ENCODE measurements around the gene DYNC1LI1.
A peak's percentile ranks its signal among the peaks of the same experiment; 100 is the strongest.

DYNC1LI1 gene

DNA sequence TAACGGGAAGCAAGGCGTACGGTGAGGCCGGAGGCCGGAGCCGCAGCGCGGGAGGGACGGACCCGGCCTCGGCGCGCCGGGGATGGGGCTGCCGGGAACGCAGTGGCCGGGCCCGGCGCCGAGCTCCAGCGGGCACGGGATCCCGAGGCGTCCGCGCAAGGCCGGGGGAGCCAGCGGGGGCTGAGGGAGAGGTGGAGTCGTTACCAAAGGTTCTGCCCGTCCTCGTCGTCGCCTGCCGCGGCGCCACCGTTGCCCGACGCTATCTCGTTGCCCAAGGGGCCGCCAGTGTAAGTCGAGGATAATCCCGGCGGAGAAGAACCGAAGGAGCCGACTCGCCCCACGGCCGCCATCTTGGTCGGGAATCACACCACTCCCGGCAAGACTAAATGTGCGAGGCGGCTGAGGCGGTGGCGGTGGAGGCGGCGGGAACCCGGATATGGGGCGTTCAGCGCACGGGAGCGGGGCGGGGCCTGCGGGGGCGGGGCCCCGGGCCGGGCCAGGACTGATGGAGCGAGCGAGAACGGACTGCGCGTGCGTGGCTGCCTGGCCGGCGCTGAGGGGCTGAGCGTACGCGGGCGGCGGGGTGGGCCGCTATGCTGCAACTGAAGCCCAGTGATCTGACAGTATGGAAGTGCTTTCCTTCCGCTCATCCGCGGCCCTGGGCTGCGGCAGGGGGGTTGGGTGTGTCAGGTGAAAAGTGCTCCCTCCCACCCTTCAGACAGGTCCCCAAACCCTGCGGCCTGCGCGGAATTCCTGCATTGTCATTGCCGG is at the start of gene DYNC1LI1:
DYNC1LI1 (minus strand) TSS at position 438 of the 771 bp plus-strand sequence; CDS start at position 350, 88 bp downstream.
- DNase-seq (ENCODE audit: low read depth in 2 of 2): peak; percentile 77 to 81

DNA sequence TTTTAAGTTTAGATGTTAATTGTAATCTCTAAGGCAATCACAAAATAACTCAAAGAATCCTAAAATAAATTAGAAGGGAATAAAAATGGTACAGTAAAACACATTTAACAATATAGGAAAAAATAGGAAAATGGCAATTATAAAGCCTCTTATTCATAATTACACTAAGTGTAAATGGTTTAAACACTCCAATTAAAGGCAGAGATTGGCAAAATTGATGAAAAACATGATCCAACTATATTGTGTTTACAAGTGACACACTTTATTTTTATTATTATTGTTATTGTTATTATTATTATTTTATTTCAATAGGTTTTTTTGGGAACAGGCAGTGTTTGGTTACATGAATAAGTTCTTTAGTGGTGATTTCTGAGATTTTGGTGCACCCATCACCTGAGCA is 48.7 kb upstream of the DYNC1LI1 start:
- no peak for DNase-seq (ENCODE audit: low read depth in 2 of 2)

- no peak for DNase-seq (ENCODE audit: low read depth in 2 of 2)
Measured at GRCh38 chr3:32616267-32616962, 45.8 kb upstream of the DYNC1LI1 start.

DNA sequence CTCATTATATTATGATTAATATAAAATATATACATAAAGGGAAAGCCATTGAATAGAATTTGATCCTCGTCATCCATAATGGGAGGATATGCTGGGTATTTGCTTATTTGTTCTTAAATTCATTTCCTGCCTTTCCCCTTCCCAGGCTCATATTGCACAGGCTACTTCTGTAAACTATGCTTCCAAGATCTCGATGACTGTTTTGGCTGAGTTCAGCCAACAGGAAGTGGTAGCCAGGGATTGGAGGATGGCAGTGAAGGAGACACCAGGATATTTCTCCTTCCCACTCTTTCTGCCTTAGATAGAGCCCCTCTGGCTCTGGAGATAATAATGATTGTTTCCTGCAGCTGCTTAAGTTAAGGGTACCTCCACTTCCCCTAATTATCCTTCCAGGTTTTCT is 44.3 kb upstream of the DYNC1LI1 start:
- DNase-seq (ENCODE audit: low read depth in 2 of 2): peak in 1 of 2 experiments; percentile 2

GRCh38 chr3:32613183-32613582 is 42.5 kb upstream of the DYNC1LI1 start:
- DNase-seq (ENCODE audit: low read depth in 2 of 2): no peak

- no peak for DNase-seq (ENCODE audit: low read depth in 2 of 2)
Measured at GRCh38 chr3:32612547-32612946, 41.9 kb upstream of the DYNC1LI1 start.

GRCh38 chr3:32607522-32607921 is 36.9 kb upstream of the DYNC1LI1 start:
- DNase-seq (ENCODE audit: low read depth in 2 of 2): no peak

DNA sequence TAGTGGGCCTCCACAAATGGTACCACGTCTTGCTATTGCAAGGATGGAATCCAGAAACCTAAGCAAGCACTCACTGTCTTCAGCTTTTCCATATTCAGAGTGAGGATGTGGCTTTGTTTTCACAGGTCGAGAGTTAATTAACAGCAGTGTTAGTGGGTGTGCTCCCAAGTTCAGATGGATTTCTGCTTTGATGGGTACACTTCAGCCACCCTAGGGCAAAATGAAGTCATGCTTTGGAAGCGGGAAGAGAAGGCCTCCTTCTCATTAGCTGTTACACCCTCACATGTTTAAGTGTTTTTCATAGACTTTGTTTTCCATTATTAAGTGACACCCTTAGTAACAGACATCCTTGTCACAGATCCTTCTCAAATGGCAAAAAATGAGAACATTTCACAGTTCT is 36.3 kb upstream of the DYNC1LI1 start:
- no peak for DNase-seq (ENCODE audit: low read depth in 2 of 2)

GRCh38 chr3:32606277-32606676 is 35.6 kb upstream of the DYNC1LI1 start:
- DNase-seq (ENCODE audit: low read depth in 2 of 2): no peak

- DNase-seq (ENCODE audit: low read depth in 2 of 2): no peak
Measured at GRCh38 chr3:32603064-32603463, 32.4 kb upstream of the DYNC1LI1 start.

DNA sequence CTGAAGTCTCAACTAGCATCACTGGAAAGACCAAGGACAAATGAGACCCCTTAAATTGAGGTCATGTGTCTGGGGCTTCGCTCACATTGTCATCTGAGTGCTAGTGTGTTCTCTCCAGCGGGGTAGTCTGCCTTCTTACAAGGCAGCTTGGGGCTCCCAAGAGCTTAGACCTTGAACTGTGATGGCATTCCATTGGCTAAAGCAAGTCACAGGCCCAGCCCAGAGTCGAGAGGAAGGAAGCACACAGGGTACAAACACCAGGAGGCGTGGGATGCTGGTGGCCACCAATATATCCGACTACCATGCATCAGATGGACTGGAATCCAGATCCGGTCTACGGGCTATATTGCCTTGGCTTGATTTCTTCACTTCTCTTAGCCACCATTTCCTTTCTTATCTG is 31.5 kb upstream of the DYNC1LI1 start:
- DNase-seq (ENCODE audit: low read depth in 2 of 2): no peak

GRCh38 chr3:32601722-32602121 is 31.1 kb upstream of the DYNC1LI1 start:
- DNase-seq (ENCODE audit: low read depth in 2 of 2): no peak

DNA sequence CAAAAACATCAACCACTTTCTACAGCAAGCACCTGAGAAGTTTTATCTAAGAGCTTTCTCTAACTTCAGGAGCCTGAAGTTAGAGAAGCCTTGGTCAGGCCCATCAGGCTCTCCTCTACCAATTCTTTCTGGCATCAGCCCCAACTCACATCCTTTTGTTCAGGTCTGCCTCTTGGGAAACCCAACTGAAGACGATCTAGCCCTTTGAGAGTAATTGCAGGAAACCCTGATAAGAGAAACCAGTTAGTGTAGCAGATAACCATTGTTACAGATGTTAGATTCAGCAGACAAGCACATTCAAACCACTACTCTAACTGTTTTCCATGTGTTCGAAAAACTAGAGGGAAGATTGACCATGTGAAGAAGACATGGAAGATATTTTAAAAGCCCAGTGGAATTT is 27.0 kb upstream of the DYNC1LI1 start:
- DNase-seq (ENCODE audit: low read depth in 2 of 2): no peak

DNA sequence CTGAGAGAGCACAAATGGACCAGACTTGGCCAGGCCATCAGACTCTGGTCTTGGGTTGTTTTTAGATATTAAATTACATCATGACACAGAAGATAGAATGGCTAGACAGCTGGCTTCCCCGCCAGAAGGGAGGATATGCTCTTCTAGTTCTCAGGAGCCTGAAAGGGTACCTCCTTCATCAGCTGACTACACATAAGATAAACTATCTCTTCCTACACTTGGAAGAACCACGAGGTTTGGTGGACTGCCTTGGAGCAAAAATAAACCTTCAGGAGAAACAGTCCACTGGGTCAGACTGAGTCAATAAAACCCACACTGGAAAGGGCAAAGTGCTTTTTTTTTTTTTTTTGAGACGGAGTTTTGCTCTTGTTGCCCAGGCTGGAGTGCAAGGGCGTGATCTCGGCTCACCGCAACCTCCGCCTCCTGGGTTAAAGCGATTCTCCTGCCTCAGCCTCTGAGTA is 26.3 kb upstream of the DYNC1LI1 start:
- no peak for DNase-seq (ENCODE audit: low read depth in 2 of 2)

GRCh38 chr3:32596282-32596908 is 25.7 kb upstream of the DYNC1LI1 start:
- DNase-seq (ENCODE audit: low read depth in 2 of 2): no peak

GRCh38 chr3:32595323-32595722 is 24.7 kb upstream of the DYNC1LI1 start:
- DNase-seq (ENCODE audit: low read depth in 2 of 2): no peak

DNA sequence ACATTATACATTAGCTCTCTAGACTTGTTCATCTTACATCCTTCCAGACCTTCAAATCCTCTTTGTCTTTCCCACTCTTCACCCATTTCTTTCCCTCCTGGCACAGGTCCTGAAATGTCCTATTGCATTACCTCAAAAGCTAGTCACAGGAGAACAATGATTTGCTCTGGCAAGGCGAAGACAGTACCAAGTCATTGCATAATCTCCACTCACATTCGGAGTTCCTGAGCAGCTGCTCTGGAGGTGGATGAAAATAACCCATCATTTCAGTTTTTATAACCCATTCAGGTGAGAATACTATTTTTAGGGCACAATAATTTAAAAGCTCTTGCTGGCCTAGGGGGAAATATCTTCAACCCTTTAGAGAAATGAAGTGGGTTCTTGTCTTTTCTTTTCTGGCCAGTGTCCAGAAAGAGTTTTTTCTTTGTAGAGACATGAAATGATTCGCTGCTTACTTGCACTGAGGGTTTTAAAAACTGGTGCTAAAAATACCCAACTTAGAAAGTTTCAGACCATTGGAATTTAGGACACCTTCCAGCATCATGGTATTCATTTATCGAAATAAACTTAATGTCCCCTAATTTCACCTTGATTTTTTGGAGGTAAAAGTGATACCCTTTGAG is 23.4 kb upstream of the DYNC1LI1 start:
- no peak for DNase-seq (ENCODE audit: low read depth in 2 of 2)

DNA sequence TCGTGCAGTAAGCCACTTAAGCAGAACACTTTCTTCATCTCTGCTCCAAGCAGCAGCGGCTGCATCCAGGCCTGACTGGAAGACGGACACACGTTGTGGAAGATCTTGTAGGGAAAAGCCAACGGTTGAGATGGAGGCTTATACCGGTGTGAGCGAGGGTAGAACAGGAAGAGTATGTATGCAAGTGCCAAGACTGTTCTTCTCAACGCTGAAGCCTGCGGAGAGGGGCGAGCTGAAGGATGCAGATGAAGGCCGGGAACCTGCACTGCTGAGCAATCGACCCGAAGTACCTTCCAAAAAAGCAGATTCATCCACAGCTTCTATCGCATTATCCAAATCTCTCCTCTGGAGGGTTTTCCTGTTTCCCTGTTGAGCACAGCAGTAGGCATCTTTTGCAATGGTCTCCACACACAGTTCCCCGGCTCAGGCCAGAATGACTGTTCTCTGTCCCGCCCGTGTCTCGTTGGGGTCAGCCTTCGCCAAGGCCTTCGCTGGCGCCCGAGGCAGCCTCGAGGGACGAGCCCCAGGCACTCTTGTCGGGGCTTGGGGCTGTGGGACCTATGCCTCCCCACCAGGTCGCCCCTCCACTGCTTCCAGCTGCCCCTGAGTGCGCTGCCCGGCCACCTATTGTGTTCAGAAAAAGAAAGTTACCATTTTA is 22.2 kb upstream of the DYNC1LI1 start:
- no peak for DNase-seq (ENCODE audit: low read depth in 2 of 2)

- DNase-seq (ENCODE audit: low read depth in 2 of 2): no peak
Measured at GRCh38 chr3:32592011-32592410, 21.4 kb upstream of the DYNC1LI1 start.

GRCh38 chr3:32591186-32591585 is 20.5 kb upstream of the DYNC1LI1 start:
- DNase-seq (ENCODE audit: low read depth in 2 of 2): no peak

GRCh38 chr3:32586356-32586755 is 15.7 kb upstream of the DYNC1LI1 start:
- no peak for DNase-seq (ENCODE audit: low read depth in 2 of 2)

DNA sequence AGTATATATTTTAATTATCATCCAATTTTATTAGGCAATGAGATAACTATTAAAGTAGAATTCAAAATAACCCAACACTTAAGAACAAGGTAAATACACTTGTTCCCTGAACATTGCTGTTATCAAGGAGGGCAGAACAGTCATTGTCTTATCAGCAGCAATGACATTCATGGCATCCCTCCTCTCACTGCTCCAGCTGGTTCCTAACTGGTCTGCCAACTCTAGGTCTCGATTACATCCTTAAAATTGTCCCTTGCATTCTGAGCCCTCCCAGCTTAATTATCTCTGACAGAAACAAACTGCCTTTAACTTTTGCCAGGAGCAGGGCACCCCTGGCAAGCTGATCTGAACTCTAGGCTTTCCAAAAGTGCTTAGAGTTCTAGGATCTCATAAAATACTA is 14.0 kb upstream of the DYNC1LI1 start:
- DNase-seq (ENCODE audit: low read depth in 2 of 2): no peak

Data from fibroblast of skin of left biceps (primary cell).